GM21717 (cell line): ENCODE data around the gene GALNT7.

ENCODE experiments used
- ATAC-seq: cut with Tn5 transposase; IDR thresholded peaks from one replicate; pipeline ENCODE4 v1.9.1; 2021; ENCODE audit warnings: mild to moderate bottlenecking, moderate library complexity; ENCODE audit not compliant: unreplicated experiment

Gene GALNT7

GRCh38 chr4:173230062-173230461, 61.5 kb downstream of the GALNT7 start:
- no peak for ATAC-seq

- ATAC-seq: no peak
Observed at GRCh38 chr4:173231916-173232315, 63.3 kb downstream of the GALNT7 start.

- ATAC-seq: no peak
Observed at GRCh38 chr4:173233857-173234256, 65.2 kb downstream of the GALNT7 start.

GRCh38 chr4:173235050-173235449, 66.4 kb downstream of the GALNT7 start:
- ATAC-seq: no peak

GRCh38 chr4:173236301-173236700, 67.7 kb downstream of the GALNT7 start:
- no peak for ATAC-seq

GRCh38 chr4:173237152-173237551, 68.5 kb downstream of the GALNT7 start:
- no peak for ATAC-seq

GRCh38 chr4:173237762-173238161, 69.2 kb downstream of the GALNT7 start:
- ATAC-seq: no peak

GRCh38 chr4:173240696-173241095, 72.1 kb downstream of the GALNT7 start:
- no peak for ATAC-seq

GRCh38 chr4:173242466-173243250, 74.0 kb downstream of the GALNT7 start:
- no peak for ATAC-seq

GRCh38 chr4:173243321-173243720, 74.7 kb downstream of the GALNT7 start:
- no peak for ATAC-seq

- peak; percentile 61 for ATAC-seq
Observed at GRCh38 chr4:173243917-173244658, 75.5 kb downstream of the GALNT7 start.

- no peak for ATAC-seq
Observed at GRCh38 chr4:173245952-173246351, 77.3 kb downstream of the GALNT7 start.

- ATAC-seq: peak; percentile 60
Observed at GRCh38 chr4:173246719-173247118, 78.1 kb downstream of the GALNT7 start.

GRCh38 chr4:173247321-173247720, 78.7 kb downstream of the GALNT7 start:
- no peak for ATAC-seq

- ATAC-seq: no peak
Observed at GRCh38 chr4:173248690-173249089, 80.1 kb downstream of the GALNT7 start.

- ATAC-seq: peak; percentile 84
Observed at GRCh38 chr4:173252024-173252935, 83.7 kb downstream of the GALNT7 start.

- no peak for ATAC-seq
Observed at GRCh38 chr4:173253561-173253960, 85.0 kb downstream of the GALNT7 start.

GRCh38 chr4:173254646-173255045, 86.0 kb downstream of the GALNT7 start:
- ATAC-seq: no peak

- no peak for ATAC-seq
Observed at GRCh38 chr4:173256825-173257224, 88.2 kb downstream of the GALNT7 start.

- ATAC-seq: peak; percentile 87
Observed at GRCh38 chr4:173257732-173258717, 89.4 kb downstream of the GALNT7 start.
